AG08396 (cell line): ENCODE data around the gene GATA3.
A peak's percentile ranks its signal among the peaks of the same experiment; 100 is the strongest.

Source experiments
- DNase-seq: peaks from one replicate; pipeline ENCODE4 v3.0.0; 2012; ENCODE audit warnings: low spot score, mixed read lengths

GATA3 gene

GRCh38 chr10:8064436-8064835 lies 9.9 kb downstream of the GATA3 start:
- no peak for DNase-seq

DNA sequence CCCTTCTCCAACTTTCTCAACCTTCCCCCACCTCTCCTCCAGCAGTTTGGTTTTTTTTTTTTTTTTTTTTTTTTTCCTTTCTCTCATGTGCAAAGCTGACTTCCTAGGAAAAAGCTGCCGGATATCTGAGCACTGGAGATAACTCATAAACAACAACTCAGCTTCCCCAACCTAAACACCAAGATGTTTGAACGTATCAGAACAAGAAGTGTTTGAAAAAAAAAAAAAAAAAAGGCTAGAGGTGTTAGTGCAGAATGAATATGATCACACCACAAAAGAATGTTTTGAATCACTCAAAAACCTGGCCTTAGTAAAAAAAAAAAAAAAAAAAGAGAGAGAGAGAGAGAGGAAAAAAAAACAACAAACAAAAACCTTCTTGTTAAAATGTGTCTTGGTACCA lies 11.2 kb downstream of the GATA3 start:
- DNase-seq = no peak

DNA sequence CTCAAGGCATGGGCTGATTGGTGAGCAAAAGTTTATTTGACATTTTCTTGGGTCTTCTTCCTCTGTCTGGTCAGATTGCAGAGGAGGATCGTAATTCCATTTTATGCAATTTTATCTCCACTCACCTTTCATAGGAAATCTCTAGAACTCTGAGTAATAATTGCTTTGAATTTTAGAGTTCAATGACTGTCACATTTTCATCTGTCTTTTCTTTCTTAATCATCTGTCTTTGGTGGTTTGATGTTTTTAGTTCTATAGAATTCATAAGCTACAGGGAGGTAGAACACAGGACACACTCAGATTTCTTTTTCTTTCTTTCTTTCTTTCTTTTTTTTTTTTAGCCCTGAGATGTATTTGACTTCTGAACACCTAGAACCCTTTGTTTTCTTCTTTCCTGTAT lies 11.6 kb downstream of the GATA3 start:
- DNase-seq = no peak

DNA sequence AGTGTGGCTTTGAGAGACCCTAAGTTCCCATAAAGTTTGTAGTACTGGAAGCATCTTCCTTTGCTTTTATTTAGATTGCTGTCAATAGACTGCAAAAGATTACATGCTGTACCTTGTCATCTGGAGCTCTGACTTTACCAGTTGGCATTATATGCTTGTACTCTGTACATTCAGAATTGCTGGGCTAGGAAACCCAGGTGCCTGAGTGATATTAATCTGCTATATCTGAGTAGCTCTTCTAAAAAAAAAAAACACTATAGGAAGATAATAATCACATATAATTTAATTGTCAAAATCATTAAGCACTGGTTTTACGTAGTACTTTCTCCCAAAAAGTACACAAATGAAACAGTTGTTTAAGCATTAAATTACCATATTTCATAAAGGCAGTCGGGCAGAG lies 12.3 kb downstream of the GATA3 start:
- DNase-seq = no peak

- no peak for DNase-seq
These were observed 14.6 kb downstream of the GATA3 start for GRCh38 chr10:8069108-8069507.

GRCh38 chr10:8069627-8070026 lies 15.1 kb downstream of the GATA3 start:
- peak; percentile 81 for DNase-seq

DNA sequence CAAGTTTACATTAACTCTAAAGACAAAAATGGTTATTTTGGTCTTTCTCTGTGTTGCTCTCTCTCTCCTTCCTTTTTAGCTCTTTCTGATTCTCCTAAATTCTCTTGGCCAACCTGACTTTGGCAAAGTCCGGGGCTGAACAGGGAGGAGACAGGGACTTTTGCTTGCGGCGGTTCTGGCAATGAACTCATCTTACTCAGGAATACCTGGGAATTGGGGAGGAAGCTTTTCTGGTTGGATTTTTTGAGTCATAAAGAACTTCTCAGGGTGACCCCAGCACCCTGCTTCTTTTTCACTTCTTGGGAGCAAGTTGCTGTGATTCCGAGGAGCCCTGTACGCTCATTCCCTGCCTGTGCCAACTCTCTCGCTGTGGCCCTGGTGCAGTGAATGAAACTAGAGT lies 16.0 kb downstream of the GATA3 start:
- DNase-seq = no peak

GRCh38 chr10:8071006-8071405 lies 16.5 kb downstream of the GATA3 start:
- no peak for DNase-seq

- DNase-seq = no peak
These were observed 17.2 kb downstream of the GATA3 start for GRCh38 chr10:8071666-8072065.

DNA sequence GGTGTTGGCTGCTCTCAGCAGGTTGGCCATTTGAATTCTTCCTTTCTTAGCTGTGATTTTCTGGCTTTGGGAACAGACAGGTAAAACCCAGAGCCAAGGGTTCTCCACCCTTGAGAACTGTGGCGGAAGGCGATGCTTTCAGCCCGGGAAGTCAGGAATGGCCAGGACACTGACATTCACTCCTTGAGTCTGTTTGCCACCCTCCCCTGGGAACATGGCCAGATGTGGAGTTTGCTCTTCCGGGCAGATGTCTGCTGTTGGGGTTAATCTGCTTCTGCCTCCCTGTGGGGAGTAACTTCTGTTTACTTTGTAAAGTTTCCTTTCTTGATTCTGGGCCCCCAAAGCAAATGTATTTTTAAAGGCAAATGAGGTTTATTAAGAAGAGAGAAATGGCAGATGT lies 17.7 kb downstream of the GATA3 start:
- DNase-seq = no peak

DNA sequence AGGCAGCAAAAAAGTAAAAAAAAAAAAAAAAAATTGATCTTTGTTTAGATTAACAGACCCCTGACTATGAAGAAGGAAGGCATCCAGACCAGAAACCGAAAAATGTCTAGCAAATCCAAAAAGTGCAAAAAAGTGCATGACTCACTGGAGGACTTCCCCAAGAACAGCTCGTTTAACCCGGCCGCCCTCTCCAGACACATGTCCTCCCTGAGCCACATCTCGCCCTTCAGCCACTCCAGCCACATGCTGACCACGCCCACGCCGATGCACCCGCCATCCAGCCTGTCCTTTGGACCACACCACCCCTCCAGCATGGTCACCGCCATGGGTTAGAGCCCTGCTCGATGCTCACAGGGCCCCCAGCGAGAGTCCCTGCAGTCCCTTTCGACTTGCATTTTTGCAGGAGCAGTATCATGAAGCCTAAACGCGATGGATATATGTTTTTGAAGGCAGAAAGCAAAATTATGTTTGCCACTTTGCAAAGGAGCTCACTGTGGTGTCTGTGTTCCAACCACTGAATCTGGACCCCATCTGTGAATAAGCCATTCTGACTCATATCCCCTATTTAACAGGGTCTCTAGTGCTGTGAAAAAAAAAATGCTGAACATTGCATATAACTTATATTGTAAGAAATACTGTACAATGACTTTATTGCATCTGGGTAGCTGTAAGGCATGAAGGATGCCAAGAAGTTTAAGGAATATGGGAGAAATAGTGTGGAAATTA lies 19.4 kb downstream of the GATA3 start:
- DNase-seq = no peak

DNA sequence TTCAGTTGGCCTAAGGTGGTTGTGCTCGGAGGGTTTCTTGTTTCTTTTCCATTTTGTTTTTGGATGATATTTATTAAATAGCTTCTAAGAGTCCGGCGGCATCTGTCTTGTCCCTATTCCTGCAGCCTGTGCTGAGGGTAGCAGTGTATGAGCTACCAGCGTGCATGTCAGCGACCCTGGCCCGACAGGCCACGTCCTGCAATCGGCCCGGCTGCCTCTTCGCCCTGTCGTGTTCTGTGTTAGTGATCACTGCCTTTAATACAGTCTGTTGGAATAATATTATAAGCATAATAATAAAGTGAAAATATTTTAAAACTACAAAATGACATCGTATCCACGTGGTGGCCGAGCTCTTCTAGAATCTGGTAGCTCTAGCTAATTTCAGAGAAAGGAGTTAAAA lies 20.4 kb downstream of the GATA3 start:
- no peak for DNase-seq

DNA sequence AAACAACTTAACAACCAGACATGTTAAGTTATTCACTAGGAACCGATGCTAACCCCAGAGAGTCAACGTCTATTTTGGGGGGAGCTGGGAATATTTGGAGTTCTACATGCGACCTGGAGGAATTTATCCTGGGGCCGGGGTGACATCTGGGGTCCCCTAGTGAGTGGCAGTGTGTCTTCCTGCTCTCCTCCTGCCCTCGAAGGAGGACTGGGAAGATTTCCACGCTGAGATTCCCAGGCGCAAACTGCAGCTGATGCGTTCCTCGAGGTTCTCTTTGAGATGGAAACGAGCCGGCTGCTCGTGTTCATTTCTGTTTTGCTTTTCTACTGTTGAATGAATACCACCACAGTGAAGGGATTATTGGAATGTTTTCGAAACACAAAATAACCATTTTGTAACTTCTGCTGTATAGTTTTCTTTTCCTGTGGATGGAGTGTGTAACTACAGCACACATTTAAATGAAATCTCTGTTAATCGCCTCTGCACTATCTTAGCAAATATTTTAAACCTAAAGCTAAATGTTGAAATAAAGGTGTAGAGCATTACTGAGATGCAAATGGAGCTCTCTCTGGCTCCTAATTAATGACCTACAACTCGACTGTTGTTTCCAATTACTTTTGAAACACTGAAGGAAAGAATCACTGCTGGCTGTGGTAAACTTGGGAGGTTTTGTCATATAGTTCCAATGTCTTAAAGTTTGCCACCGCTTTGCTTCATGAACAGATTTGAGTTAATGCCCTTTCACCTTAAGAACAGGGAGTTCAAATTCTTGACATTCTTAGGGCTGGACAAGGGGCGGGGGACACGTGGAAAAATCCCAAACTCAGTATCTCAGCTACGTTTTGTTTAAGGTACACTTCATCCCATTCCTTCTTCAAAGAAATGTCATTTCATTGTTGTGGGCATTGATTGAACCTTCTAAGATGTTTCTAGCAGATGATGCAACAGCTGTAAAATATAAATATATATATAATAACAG lies 21.1 kb downstream of the GATA3 start:
- DNase-seq = no peak

DNA sequence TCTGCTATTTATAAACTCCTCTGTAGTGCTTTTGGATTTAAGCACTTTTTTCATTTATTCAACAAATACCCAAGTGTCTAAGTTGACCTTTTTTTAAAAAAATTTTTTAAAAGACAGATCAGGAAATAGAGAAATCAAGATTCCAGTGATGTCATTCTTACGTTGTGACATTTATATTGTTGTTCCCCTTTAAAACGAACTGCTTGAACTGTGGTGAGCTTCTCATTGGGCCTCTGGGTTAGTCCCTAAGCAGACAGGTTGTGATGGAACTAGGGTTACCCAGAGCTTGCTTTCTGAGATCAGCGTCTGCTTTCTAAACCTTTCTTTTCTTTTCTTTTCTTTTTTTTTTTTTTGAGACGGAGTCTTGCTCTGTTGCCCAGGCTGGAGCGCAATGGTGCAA lies 22.4 kb downstream of the GATA3 start:
- no peak for DNase-seq

GRCh38 chr10:8078027-8078426 lies 23.5 kb downstream of the GATA3 start:
- no peak for DNase-seq

GRCh38 chr10:8079126-8079525 lies 24.6 kb downstream of the GATA3 start:
- DNase-seq = no peak

DNA sequence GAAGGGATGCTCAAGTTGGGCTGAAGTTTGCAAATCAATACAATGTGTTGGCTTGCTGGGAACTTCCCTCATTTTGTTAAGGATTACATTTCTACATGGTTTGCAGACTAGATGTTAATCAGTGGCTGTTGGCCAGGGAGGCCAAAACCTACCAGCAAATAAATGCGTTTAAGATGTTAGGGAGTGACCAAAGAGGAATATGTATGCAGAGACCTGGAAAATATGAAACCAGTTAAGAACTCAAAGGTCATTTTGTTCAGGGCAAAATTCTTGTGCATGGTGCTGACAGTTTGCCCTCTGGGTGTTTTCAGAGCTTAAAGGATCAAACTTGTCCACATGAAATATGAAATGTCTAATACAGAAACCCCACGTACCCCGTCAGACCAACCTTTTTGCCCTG lies 30.3 kb downstream of the GATA3 start:
- DNase-seq = no peak

DNA sequence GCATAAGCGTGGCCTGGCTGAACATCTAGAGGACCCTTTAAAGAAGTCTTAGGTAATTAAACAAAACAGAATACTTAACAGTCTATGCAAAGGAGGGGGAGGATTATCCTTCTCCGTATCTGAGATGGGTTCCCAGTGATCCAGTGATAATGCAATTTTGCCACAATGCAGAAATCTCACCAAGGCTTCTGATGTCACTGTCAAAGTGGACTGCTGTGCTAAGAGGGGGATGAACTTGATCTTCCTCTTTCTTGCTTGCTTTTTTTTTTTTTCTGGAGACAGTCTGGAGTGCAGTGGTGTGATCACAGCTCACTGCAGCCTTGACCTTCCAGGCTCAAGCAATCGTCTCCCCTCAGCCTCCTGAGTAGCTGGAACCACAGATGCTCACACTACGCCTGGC lies 30.8 kb downstream of the GATA3 start:
- DNase-seq = no peak

DNA sequence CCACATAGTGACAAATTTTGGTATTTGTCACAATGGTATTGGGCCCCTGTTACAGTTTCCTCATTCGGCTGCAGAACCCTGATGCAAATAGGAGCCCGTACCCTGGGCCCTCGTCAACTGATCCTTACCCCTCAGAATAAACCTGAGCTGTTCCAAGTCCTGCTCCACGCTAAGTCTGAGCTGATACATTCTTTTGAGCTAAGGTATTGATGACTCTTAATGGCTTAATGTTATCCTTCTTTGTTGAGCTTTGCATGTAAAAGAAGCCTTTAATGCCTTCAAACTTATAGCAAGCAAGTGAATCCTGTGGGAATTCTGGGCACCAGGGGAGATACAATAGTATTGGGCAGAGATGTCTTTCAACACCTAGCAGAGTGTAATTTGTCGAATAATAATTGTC lies 31.8 kb downstream of the GATA3 start:
- no peak for DNase-seq

GRCh38 chr10:8088504-8088903 lies 34.0 kb downstream of the GATA3 start:
- DNase-seq = no peak

DNA sequence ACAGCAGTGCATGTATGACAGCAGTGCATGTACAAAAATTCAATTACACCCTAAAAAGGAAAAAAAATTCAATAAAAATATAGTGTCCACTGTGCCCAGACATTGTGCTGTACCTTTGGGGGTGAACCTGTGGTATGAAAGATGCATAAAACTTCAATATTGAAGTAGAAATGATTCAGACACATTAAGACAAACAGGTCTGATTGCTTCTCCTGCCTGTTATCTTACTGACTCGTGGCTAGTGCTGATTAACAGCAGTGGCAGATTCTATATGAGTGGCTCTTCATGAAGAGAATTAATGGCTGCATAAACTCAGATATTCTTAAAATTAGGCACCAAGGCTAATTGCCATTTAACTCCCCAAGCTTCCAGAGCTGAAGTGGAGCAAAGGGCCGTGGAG lies 37.9 kb downstream of the GATA3 start:
- no peak for DNase-seq

DNA sequence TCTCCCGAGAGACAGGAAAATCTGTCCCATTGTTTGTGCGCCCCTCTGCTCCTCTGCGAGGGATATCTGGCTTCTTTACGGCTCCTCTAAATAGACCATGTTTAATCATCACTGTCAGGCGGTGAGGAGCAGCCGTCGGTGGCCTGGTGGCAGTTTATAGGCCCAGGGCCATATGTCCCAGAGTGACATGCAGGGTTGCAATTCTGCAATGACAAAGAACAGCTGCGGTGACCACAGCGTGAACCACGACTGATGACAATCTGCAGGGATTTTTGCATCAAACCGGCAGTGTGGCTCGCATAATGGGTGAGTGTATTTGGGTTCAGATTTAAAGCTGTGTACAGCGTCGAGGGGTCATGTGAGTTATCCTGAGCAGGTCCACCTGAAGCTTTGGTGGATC lies 41.5 kb downstream of the GATA3 start:
- no peak for DNase-seq

DNA sequence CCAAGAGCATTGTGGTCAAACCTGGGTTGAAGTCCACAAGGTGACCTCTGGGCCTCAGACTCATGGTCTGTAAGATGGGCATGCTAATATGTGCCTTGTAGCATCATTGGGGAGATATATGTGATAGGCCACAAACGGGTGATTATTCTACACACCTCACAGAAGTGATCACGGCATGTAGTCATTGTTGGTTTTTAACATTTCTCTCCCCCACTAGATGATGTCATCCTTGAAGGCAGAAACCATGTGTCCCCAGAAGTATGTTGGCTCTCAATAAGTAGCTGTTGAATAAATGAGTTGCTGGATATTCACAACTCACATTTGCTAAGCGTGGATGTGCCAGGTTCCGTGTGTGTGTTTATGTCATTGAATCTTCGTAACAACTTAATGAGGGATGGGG lies 42.4 kb downstream of the GATA3 start:
- DNase-seq = no peak
